Adrenal gland (tissue), 12 donors: Measurements from ENCODE around the gene ZNF609. TPM values are rescaled to one million over a fixed set of nuclear protein-coding genes. Genes with fewer than 3 reads are reported as not detected.

Experiments
- DNase-seq, 7 donors: peaks; one replicate each; pipeline ENCODE4 v3.0.0-alpha.2; 2019 to 2020
- H3K27ac ChIP-seq, 5 donors: fragments of 200-600 bp; sonication (generic) in 4 of 5; 1 replicate in 3 of 5; 2 replicates in 2 of 5; pipeline versions ENCODE4 v1.5.1 to v1.8.0; 2016 to 2020; ENCODE audit warnings: mild to moderate bottlenecking in 1 of 5
- H3K27me3 ChIP-seq: fragments of 200-600 bp; 2 replicates; pipeline ENCODE4 v1.8.0; 2021
- H3K36me3 ChIP-seq, 2 donors: fragments of 200-600 bp; replicated peaks in 1 of 2; 1 replicate in 1 of 2; 2 replicates in 1 of 2; pipeline versions ENCODE4 v1.5.1 to v1.8.0; 2018 to 2022
- H3K4me1 ChIP-seq, 2 donors: fragments of 200-600 bp; replicated peaks in 1 of 2; 1 replicate in 1 of 2; 2 replicates in 1 of 2; pipeline versions ENCODE4 v1.5.1 to v1.8.0; 2018 to 2021
- H3K4me3 ChIP-seq, 4 donors: fragments of 200-600 bp; sonication (generic) in 3 of 4; one replicate each; pipeline ENCODE4 v1.5.1; 2016 to 2018
- H3K9me3 ChIP-seq, 3 donors: fragments of 200-600 bp; sonication (generic) in 1 of 3; replicated peaks in 1 of 3; 1 replicate in 2 of 3; 2 replicates in 1 of 3; pipeline versions ENCODE4 v1.5.1 to v1.8.0; 2016 to 2021
- POLR2A ChIP-seq, 2 donors: fragments of 450-650 bp; IDR thresholded peaks; one replicate each; pipeline ENCODE4 v1.6.1; 2017; ENCODE audit warnings: antibody characterized with exemption in 2 of 2, mild to moderate bottlenecking in 2 of 2, moderate library complexity in 1 of 2
- WGBS, 4 donors: extraction: QIAGEN DNeasy Blood & Tissue Kit in 2 of 4; methylation state at CpG; one replicate each; pipeline versions ENCODE4 v1.1.5 to v1.1.7; 2013 to 2017; 5-methylcytosine and 5-hydroxymethylcytosine counted together
- intact Hi-C, 2 donors: fragments of 100-400 bp; cut with DNase I; formaldehyde crosslinking; loops; one replicate each; pipeline versions ENCODE4 v1.14.1 to v1.15.0; 2022 to 2023
- polyA plus RNA-seq, 3 donors: library from polyadenylated mRNA; stranded (reverse); fragments of 200-250 nt in 2 of 3; fragments of 350-450 nt in 1 of 3; fragmentation: Illumina TruSeq in 1 of 3; extraction: RNeasy Lipid Tissue Mini Kit (QIAGEN cat#74804) in 1 of 3; gene quantifications; one replicate each; pipeline ENCODE4 v1.2.3, GENCODE V29; 2013 to 2014
- total RNA-seq, 9 donors: library from RNA; depleted of rRNA in 4 of 9; stranded (reverse); fragments of >200 nt in 4 of 9; fragments of 120-200 nt in 1 of 9; fragmentation: NEBNext Ultra II Directional in 1 of 9; extraction: Animal tissue kit (Norgen Biotek cat#: 25700) in 1 of 9; gene quantifications; one replicate each; pipeline versions ENCODE4 v1.1.0 to v1.2.4, GENCODE V29; 2013 to 2023
- TF ChIP-seq, protein P1 (sequence below), 6 experiments: fragments of 450-650 bp in 4 of 6; fragments of 200-600 bp in 2 of 6; sonication (generic) in 1 of 6; IDR thresholded peaks; 1 replicate in 5 of 6; 2 replicates in 1 of 6; pipeline versions ENCODE4 v1.5.1 to v1.8.0; 2016 to 2021; ENCODE audit warnings: antibody characterized with exemption in 6 of 6, mild to moderate bottlenecking in 2 of 6, moderate library complexity in 1 of 6
- donor health status: healthy with polysubstance abuse.
- donor health status: Bipolar disorder and iron deficiency.
- donor health status: DM: yes; HTN: yes; CAD: no.
- donor health status: DM: no; HTN: no; CAD: no.
- donor health status: DM: no; HTN: no; CAD: no.
- donor health status: DM: yes; HTN: yes; CAD: no.

Gene ZNF609
- total and polyA plus RNA-seq, 12 donors, result 4.4 to 35.5 (median 25.4) TPM

DNA sequence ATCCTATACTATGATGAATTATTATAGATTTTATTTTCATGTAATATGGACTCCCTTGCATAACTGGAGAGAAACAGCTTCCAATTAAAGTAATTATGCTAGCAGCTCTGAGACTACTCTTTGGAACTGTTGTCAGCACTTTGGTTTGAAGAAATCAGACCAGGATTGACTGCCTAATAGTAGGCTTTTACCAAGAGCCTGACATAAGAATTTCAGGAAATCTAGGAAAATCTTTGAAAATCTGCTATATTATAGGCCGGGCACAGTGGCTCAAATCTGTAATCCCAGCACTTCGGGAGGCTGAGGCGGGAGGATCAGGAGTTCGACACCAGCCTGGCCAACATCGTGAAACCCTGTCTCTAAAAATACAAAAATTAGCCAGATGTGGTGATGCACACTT is 62.9 kb downstream of the ZNF609 start:
- no peak overlapping the region for H3K27ac ChIP-seq
- WGBS, 4 donors, result 95 to 99% (median 98%) methylated on average over 5 of the region's 5 CpGs
- no peaks in the 10 kb centered on the region for H3K27me3 ChIP-seq
- no peaks in the 10 kb centered on the region for H3K36me3 ChIP-seq
- H3K4me1 ChIP-seq, result peaks cover 21 to 39% of the 10 kb centered on the region in 2 donors
- TF ChIP-seq POLR2A (IDR thresholded peaks at IDR 0.05), result no peak
- TF ChIP-seq, protein P1, sequence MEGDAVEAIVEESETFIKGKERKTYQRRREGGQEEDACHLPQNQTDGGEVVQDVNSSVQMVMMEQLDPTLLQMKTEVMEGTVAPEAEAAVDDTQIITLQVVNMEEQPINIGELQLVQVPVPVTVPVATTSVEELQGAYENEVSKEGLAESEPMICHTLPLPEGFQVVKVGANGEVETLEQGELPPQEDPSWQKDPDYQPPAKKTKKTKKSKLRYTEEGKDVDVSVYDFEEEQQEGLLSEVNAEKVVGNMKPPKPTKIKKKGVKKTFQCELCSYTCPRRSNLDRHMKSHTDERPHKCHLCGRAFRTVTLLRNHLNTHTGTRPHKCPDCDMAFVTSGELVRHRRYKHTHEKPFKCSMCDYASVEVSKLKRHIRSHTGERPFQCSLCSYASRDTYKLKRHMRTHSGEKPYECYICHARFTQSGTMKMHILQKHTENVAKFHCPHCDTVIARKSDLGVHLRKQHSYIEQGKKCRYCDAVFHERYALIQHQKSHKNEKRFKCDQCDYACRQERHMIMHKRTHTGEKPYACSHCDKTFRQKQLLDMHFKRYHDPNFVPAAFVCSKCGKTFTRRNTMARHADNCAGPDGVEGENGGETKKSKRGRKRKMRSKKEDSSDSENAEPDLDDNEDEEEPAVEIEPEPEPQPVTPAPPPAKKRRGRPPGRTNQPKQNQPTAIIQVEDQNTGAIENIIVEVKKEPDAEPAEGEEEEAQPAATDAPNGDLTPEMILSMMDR (IDR thresholded peaks at IDR 0.05), result no peak
- H3K4me3 ChIP-seq, result no peak overlapping the region
- DNase-seq, result no peak
- intact Hi-C loops, result no loop called here
- no peaks in the 10 kb centered on the region for H3K9me3 ChIP-seq

DNA sequence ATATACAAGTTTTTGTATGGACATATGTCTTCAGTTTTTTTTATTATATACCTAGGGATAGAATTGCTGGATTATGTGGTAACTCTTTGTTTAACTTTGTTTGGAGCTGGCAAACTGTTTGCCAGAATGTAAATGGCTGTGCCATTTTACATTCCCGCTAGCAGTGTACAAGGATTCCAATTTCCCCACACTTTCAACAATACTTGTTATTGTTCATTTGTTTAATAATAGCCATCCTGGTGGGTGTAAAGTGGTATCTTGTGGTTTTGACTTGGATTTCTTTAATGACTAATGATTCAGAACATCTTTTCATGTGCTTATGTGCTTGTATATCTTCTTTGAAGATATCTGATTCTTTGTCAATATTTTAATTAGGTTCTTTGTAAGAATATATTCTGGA is 64.4 kb downstream of the ZNF609 start:
- no peak overlapping the region for H3K4me3 ChIP-seq
- H3K9me3 ChIP-seq, result no peaks in the 10 kb centered on the region
- H3K4me1 ChIP-seq, result peaks cover 21 to 39% of the 10 kb centered on the region in 2 donors
- H3K27ac ChIP-seq, result no peak overlapping the region
- TF ChIP-seq, protein P1 (IDR thresholded peaks at IDR 0.05), result no peak
- TF ChIP-seq POLR2A (IDR thresholded peaks at IDR 0.05), result no peak
- intact Hi-C loops, result no loop called here
- WGBS, 4 donors, result 91 to 100% (median 94%) methylated on average over 1 of the region's 1 CpG
- H3K27me3 ChIP-seq, result no peaks in the 10 kb centered on the region
- no peaks in the 10 kb centered on the region for H3K36me3 ChIP-seq
- no peak for DNase-seq

DNA sequence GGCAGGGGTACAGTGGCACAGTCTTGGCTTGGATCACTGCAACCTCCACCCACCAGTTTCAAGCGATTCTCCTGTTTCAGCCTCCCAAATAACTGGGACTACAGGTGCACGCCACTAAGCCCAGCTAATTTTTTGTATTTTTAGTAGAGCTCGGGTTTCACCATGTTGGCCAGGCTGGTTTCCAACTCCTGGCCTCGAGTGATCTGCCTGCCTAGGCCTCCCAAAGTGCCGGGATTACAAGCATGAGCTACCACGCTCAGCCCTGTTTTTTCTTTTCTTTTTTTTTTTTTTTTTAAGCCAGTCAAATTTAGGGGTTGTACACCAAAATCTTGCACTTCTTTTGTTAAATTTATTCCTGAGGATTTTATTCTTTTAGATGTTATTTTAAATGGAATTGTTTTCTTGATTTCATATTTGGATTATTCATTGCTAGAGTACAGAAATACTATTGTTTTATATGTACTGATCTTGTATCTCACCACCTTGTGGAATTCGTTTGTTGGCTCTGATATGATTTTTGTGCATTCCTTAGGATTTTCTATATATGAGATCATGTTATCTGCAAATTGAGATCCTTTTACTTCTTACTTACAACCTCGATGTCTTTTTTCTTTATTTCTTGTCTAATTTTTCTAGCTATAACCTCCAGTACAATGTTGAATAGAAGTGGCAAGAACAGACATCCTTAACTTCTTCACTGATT is 65.6 kb downstream of the ZNF609 start:
- WGBS, 4 donors, result 80 to 88% (median 83%) methylated on average over 8 of the region's 8 CpGs

DNA sequence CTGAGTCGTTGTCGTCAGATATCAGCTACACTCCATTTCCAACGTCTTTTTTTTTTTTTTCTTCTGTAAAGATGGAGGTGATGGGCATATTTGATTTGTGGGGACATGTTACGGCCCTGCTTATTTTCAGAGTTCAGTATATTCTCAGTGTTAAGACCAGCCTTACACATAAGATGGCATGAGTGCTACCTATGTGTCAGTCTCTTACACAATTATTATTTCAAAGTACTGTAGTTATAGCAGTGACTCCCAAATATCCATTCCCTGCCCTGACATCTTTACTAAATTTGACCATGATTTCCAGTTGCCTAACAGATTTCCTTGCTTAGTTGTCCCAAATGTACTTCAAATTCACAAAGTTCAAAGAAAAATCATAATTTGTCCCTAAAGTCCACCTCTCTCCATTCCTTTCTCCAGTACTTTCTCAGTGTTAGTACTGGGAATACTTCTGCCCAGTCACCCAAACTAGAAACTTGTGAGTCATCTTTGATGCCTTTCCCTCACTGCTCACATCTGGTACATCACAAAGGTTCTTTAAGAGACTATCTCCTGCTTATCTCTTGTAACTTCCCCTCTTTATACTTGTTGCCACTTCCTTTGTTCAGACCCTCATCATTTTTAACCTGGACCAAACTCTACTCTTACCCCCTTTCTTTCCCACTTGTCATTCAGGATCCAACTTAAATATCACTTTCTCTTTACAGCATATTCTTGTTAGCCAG is 67.0 kb downstream of the ZNF609 start:
- peaks cover 4 to 33% of the 10 kb centered on the region in 2 donors for H3K4me1 ChIP-seq
- 74 to 81% (median 77%) methylated on average over 4 of the region's 4 CpGs for WGBS, 4 donors
- H3K36me3 ChIP-seq, result no peaks in the 10 kb centered on the region
- H3K27ac ChIP-seq, result no peak overlapping the region
- no peak for DNase-seq
- H3K9me3 ChIP-seq, result no peaks in the 10 kb centered on the region
- intact Hi-C loops, result no loop called here
- H3K27me3 ChIP-seq, result no peaks in the 10 kb centered on the region
- H3K4me3 ChIP-seq, result no peak overlapping the region
- TF ChIP-seq, protein P1 (IDR thresholded peaks at IDR 0.05), result no peak
- TF ChIP-seq POLR2A (IDR thresholded peaks at IDR 0.05), result no peak

More for the DNA sequence above, 65.6 kb downstream of the ZNF609 start:
- peaks cover 18 to 44% of the 10 kb centered on the region in 2 donors for H3K4me1 ChIP-seq
- no peak for DNase-seq
- H3K36me3 ChIP-seq, result no peaks in the 10 kb centered on the region
- TF ChIP-seq, protein P1 (IDR thresholded peaks at IDR 0.05), result no peak
- no peak for TF ChIP-seq POLR2A (IDR thresholded peaks at IDR 0.05)
- no peak overlapping the region for H3K4me3 ChIP-seq
- intact Hi-C loops, result no loop called here
- H3K27ac ChIP-seq, result no peak overlapping the region
- H3K27me3 ChIP-seq, result no peaks in the 10 kb centered on the region
- H3K9me3 ChIP-seq, result no peaks in the 10 kb centered on the region
